Mesothelial cell of epicardium (in vitro differentiated cells): ENCODE data around the gene CLCN4. TPM values are rescaled to one million over a fixed set of nuclear protein-coding genes. Genes with fewer than 3 reads are reported as not detected.

Experiments used
- DNase-seq, 2 experiments: peaks; one replicate each; pipeline ENCODE4 v3.0.0; 2021; ENCODE audit warnings: low spot score in 2 of 2; ENCODE audit not compliant: unreplicated experiment in 2 of 2
- H3K27ac Mint-ChIP-seq: 2 replicates; pipeline ENCODE4 v1.8.0; 2021; ENCODE audit warnings: mixed read lengths
- H3K27me3 Mint-ChIP-seq: 2 replicates; pipeline ENCODE4 v1.8.0; 2021; ENCODE audit warnings: low read depth, mixed read lengths
- H3K36me3 Mint-ChIP-seq: 2 replicates; pipeline ENCODE4 v1.8.0; 2021; ENCODE audit warnings: mixed read lengths
- H3K4me1 Mint-ChIP-seq: 2 replicates; pipeline ENCODE4 v1.8.0; 2021; ENCODE audit warnings: mixed read lengths
- H3K4me3 Mint-ChIP-seq: 2 replicates; pipeline ENCODE4 v1.8.0; 2021; ENCODE audit warnings: mild to moderate bottlenecking, moderate library complexity, mixed read lengths
- H3K9me3 Mint-ChIP-seq: 2 replicates; pipeline ENCODE4 v1.8.0; 2021; ENCODE audit warnings: mixed read lengths
- total RNA-seq: library from RNA; stranded (reverse); gene quantifications from 3 replicates; pipeline ENCODE4 v1.2.1, GENCODE V29; 2021
- TF ChIP-seq, protein P1 (sequence below): fragments of 200-600 bp; sonication (generic); IDR thresholded peaks from one replicate; pipeline ENCODE4 v1.5.0; 2021; ENCODE audit warnings: antibody characterized with exemption; ENCODE audit not compliant: unreplicated experiment

CLCN4 gene
- total RNA-seq, 1 donor from 2014 or later: 8.6 TPM

DNA sequence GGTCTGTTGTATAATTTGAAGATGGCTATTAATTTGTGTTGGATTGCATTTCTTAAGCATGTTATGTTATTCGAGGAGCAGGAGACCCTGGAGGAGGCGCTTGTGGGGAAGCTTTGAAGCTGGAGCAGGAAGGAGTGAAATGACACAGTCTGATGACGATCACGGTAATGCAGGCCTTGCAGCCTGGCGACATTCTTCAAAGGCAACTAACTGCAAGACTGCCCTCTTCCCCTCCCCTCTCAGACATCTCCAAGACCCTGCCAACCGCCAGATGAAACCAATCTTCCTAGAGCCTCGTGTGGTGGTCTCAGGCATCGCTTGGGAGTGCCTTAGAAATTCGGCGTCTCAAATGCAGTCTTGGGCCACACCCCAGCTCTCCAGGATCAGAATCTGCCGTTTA, 16.1 kb downstream of the CLCN4 start:
- Mint-ChIP-seq H3K36me3 (peaks cover 3% of the 10 kb centered on the region), H3K27ac (peak overlapping the region; percentile 96), H3K4me3 (no peak overlapping the region), H3K4me1 (peaks cover 32% of the 10 kb centered on the region), H3K27me3 (no peaks in the 10 kb centered on the region), H3K9me3 (peaks cover 25% of the 10 kb centered on the region)
- DNase-seq: no peak
- TF ChIP-seq, protein P1, sequence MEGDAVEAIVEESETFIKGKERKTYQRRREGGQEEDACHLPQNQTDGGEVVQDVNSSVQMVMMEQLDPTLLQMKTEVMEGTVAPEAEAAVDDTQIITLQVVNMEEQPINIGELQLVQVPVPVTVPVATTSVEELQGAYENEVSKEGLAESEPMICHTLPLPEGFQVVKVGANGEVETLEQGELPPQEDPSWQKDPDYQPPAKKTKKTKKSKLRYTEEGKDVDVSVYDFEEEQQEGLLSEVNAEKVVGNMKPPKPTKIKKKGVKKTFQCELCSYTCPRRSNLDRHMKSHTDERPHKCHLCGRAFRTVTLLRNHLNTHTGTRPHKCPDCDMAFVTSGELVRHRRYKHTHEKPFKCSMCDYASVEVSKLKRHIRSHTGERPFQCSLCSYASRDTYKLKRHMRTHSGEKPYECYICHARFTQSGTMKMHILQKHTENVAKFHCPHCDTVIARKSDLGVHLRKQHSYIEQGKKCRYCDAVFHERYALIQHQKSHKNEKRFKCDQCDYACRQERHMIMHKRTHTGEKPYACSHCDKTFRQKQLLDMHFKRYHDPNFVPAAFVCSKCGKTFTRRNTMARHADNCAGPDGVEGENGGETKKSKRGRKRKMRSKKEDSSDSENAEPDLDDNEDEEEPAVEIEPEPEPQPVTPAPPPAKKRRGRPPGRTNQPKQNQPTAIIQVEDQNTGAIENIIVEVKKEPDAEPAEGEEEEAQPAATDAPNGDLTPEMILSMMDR: no peak

- no peaks in the 10 kb centered on the region for H3K27me3 Mint-ChIP-seq
- peak overlapping the region; percentile 49 for H3K4me3 Mint-ChIP-seq
- peaks cover 24% of the 10 kb centered on the region for H3K9me3 Mint-ChIP-seq
- TF ChIP-seq, protein P1: no peak
- peaks cover 3% of the 10 kb centered on the region for H3K36me3 Mint-ChIP-seq
- peaks cover 32% of the 10 kb centered on the region for H3K4me1 Mint-ChIP-seq
- H3K27ac Mint-ChIP-seq: peak overlapping the region; percentile 96
- DNase-seq: peak; percentile 46 to 67
Observed at GRCh38 chrX:10173331-10173900, 16.6 kb downstream of the CLCN4 start.

DNA sequence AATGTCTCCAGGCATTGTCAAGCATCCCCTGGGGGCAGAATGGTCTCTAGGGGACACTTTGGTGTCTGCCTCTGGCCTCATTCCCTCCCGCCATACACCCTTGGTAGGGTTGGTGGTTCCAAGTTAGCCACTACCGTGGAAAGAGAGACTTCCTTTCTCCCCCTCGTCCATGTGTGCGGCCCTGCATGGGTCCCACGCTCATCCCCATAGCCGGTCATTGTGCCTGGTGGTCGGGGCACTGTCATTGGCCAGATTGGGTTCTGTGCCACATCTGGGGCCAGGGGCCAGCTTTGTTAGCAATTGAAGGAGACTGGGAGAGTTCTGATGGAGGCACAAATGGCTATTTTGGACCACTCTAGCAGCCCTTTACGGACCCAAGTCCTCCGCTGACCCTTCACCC, 17.3 kb downstream of the CLCN4 start:
- DNase-seq: no peak
- H3K27ac Mint-ChIP-seq: peak overlapping the region; percentile 96
- peaks cover 32% of the 10 kb centered on the region for H3K4me1 Mint-ChIP-seq
- no peak overlapping the region for H3K4me3 Mint-ChIP-seq
- H3K9me3 Mint-ChIP-seq: peaks cover 20% of the 10 kb centered on the region
- peaks cover under 1% of the 10 kb centered on the region for H3K36me3 Mint-ChIP-seq
- TF ChIP-seq, protein P1: no peak
- no peaks in the 10 kb centered on the region for H3K27me3 Mint-ChIP-seq

DNA sequence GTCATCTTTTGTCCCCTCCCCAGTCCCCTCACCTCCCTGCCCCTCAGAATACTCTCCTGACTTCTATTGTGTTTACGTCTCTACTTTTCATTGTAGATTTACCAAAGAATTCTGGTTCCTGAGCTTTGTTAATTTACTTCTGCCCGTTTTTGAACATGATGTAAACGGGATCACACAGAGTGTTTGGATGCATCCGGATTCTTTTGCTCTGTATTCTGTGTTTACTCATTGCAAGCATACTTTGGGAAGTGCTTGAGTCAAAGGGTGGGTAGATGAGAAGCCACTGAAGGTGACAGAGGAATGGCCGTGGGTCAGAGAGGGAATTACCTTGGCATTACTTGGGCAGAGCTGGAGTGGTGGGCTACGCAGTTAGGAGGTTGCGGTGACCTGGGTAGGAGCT, 18.0 kb downstream of the CLCN4 start:
- H3K4me3 Mint-ChIP-seq: no peak overlapping the region

DNA sequence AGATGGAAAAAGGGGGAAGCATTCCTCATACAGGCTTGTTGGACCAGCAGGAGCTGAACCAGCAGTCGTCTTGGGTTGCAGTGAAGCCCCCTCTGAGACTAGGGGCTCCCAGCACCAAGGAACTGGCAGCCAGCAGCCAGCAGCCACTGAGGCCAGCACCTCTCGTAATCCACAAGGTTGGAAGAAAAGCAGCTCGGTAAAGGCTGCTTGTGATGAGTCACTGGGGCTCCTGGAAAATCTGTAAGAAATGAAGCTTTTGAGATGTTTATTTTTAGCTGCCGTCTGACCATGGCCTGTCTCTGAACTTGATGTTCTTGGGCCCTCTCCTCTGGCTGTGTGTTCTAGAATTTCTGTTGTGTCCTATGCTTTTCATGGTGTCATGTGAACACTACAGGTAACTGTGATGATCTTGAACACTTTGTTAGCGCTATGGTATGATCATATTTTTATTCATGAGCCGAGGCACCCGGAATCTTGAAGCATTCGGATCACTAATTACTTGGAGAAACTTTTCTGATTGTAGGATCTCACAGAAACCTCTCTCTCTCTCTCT, 18.6 kb downstream of the CLCN4 start:
- Mint-ChIP-seq H3K27ac (peak overlapping the region; percentile 82), H3K9me3 (peaks cover 22% of the 10 kb centered on the region), H3K4me1 (peaks cover 32% of the 10 kb centered on the region), H3K36me3 (no peaks in the 10 kb centered on the region), H3K4me3 (no peak overlapping the region), H3K27me3 (no peaks in the 10 kb centered on the region)
- DNase-seq: no peak
- TF ChIP-seq, protein P1: no peak

More for the DNA sequence above, 18.0 kb downstream of the CLCN4 start:
- peaks cover 32% of the 10 kb centered on the region for H3K4me1 Mint-ChIP-seq
- no peaks in the 10 kb centered on the region for H3K27me3 Mint-ChIP-seq
- no peak for DNase-seq
- H3K27ac Mint-ChIP-seq: peak overlapping the region; percentile 82
- TF ChIP-seq, protein P1: no peak
- H3K9me3 Mint-ChIP-seq: peaks cover 21% of the 10 kb centered on the region
- no peaks in the 10 kb centered on the region for H3K36me3 Mint-ChIP-seq
